Measurements from ENCODE around the gene FAM43A.

GRCh38 chr3:194676471-194676870 is 9.2 kb upstream of the FAM43A start:
- TF ChIP-seq POLR2AphosphoS5 (IDR thresholded peaks at IDR 0.05; ENCODE audit: borderline replicate concordance, low read depth, low read length) (no peak), FOXP2 (optimal IDR thresholded peaks at IDR 0.05; ENCODE audit: control extremely low read depth, extremely low read length, insufficient read depth) (no peak)

All from SK-N-MC (cell line).